ENCODE measurements around the gene NR3C2. TPM values are rescaled to one million over a fixed set of nuclear protein-coding genes. Genes with fewer than 3 reads are reported as not detected.

NR3C2 gene
- total and polyA plus RNA-seq, 12 donors: 1.1 to 19.8 (median 11.7) TPM

DNA sequence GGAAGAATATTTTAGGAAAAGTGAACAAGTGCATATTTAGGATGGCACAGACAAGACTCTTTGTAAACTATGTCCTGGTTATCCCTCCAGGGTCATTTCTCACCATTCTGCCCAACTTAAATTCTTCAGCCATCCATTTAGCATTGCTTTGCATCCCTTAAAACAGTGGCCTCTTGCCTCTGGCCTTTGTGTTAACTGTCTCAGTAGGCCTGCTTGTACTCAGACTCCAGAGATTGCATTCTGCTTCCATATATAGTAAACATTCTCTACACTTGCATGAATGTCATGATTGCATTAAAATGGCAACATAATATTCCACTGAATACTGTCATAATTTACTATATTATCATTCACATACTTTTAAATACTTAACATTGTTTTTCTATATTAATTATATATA is 43.2 kb downstream of the NR3C2 start:
- no peaks in the 10 kb centered on the region for H3K27me3 ChIP-seq
- no peaks in the 10 kb centered on the region for H3K9me3 ChIP-seq (replicated peaks in 1 of 3)
- no peak overlapping the region for H3K27ac ChIP-seq
- TF ChIP-seq CTCF (IDR thresholded peaks at IDR 0.05) (no peak), POLR2A (IDR thresholded peaks at IDR 0.05) (no peak)
- peaks cover 0 to 6% of the 10 kb centered on the region in 2 donors for H3K4me1 ChIP-seq (replicated peaks in 1 of 2)
- H3K4me3 ChIP-seq: no peak overlapping the region
- intact Hi-C loops (cut with DNase I): no loop called here
- no peak for DNase-seq
- H3K36me3 ChIP-seq (replicated peaks in 1 of 2): no peaks in the 10 kb centered on the region

GRCh38 chr4:148397771-148398170 is 44.4 kb downstream of the NR3C2 start:
- WGBS, 4 donors: 83 to 100% (median 94%) methylated on average over 2 of the region's 2 CpGs
- no peak for DNase-seq
- intact Hi-C loops (cut with DNase I): no loop called here
- no peak overlapping the region for H3K27ac ChIP-seq
- H3K4me3 ChIP-seq: no peak overlapping the region
- no peaks in the 10 kb centered on the region for H3K9me3 ChIP-seq (replicated peaks in 1 of 3)
- no peaks in the 10 kb centered on the region for H3K27me3 ChIP-seq
- no peak for TF ChIP-seq POLR2A (IDR thresholded peaks at IDR 0.05)
- TF ChIP-seq CTCF (IDR thresholded peaks at IDR 0.05): no peak
- no peaks in the 10 kb centered on the region for H3K36me3 ChIP-seq (replicated peaks in 1 of 2)
- H3K4me1 ChIP-seq (replicated peaks in 1 of 2): peaks cover 0 to 11% of the 10 kb centered on the region in 2 donors

DNA sequence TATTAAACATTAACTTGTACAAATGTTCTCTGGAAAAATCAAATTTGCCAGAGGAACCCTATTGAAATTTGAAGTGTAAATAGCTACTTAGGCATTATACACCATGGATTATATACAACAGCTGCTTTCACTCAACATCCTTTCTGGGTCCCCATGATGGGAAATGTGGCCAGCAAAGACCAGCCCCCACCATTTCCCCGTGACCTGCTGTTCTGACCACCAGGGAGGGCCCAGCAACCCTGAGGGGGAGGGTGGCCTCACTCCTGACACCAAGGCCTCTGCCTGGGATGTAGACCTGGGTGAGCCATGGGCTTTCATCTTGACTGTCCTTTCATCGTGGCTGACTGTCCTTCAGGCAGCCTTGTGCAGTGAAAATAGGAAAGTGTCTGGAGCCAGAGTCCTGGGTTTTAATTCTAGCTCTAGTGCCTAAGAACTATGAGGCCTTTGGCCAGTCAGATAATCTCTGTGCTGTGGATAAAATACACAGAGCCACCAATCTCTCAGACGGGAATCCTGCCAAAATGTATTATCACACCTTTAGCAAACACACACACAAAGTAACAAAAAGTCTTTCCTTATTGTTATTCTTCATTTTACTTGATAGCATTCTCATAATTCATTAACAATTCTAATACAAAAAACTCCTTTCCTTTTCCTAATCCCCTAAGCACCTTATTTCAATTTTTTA is 45.1 kb downstream of the NR3C2 start:
- Histone ChIP-seq H3K4me1 (replicated peaks in 1 of 2) (peaks cover 0 to 11% of the 10 kb centered on the region in 2 donors), H3K36me3 (replicated peaks in 1 of 2) (no peaks in the 10 kb centered on the region), H3K9me3 (replicated peaks in 1 of 3) (no peaks in the 10 kb centered on the region), H3K4me3 (no peak overlapping the region), H3K27ac (no peak overlapping the region), H3K27me3 (no peaks in the 10 kb centered on the region)
- TF ChIP-seq POLR2A (IDR thresholded peaks at IDR 0.05): no peak
- no peak for TF ChIP-seq CTCF (IDR thresholded peaks at IDR 0.05)
- WGBS, 4 donors: 52 to 65% (median 62%) methylated on average over 3 of the region's 3 CpGs
- DNase-seq: no peak
- intact Hi-C loops (cut with DNase I): no loop called here

DNA sequence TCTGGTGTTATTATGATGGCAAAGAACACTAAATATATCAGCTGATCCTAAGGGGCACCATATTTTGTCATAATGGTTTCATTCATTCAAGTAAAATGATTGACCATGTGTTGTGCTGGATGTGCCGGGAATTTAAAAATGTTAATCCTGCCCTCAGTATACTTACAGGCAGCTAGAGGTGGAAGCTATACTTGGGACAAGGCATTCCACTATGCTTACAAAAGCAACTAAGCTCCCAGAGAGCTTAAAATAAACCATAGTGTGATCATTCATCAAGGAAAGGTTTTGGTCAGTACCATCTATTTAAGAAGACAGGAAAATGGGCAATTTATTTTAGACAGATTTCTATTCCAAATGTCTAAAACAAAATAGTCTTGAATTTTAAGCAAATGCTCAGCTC is 46.4 kb downstream of the NR3C2 start:
- no peak overlapping the region for H3K4me3 ChIP-seq
- WGBS, 4 donors: 88 to 100% (median 95%) methylated on average over 1 of the region's 1 CpG
- no peak overlapping the region for H3K27ac ChIP-seq
- no peaks in the 10 kb centered on the region for H3K36me3 ChIP-seq (replicated peaks in 1 of 2)
- intact Hi-C loops (cut with DNase I): no loop called here
- peaks cover 0 to 11% of the 10 kb centered on the region in 2 donors for H3K4me1 ChIP-seq (replicated peaks in 1 of 2)
- DNase-seq: no peak
- H3K9me3 ChIP-seq (replicated peaks in 1 of 3): no peaks in the 10 kb centered on the region
- H3K27me3 ChIP-seq: no peaks in the 10 kb centered on the region
- TF ChIP-seq POLR2A (IDR thresholded peaks at IDR 0.05) (no peak), CTCF (IDR thresholded peaks at IDR 0.05) (no peak)

All from adrenal gland (tissue), 12 donors.